Measurements from ENCODE around the gene ITSN1. TPM values are rescaled to one million over a fixed set of nuclear protein-coding genes. Genes with fewer than 3 reads are reported as not detected.

ITSN1 gene
- total RNA-seq, 1 experiment from 2014 or later, result 42.6 TPM

DNA sequence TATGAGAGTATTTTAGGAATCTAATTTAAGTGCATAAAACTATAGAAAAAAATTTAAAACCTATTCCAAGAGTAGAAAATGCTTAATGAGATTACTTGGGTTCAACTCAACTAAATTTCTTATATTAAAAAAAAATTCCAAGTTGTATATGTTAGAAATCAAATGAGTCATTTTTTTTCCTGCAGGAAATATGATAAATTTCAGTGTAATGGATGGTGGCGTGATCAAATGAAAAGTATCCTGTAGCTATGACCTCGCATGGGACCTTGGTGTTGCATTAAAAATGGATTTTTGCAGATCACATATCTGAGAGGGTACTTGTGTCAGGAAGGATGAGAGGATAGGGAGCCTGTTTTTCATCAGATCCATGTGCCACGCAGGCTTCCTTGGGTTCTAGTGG lies 255.4 kb downstream of the ITSN1 start:
- intact Hi-C loops (cut with micrococcal nuclease), result loop anchor here (2.0 kb wide), 1 partner anchor 255 kb away; the partner anchor contains the start of gene ITSN1
- ChIA-PET POLR2A (no interaction called here), CTCF (no interaction called here)
- BruUV-seq (replicated peaks), result no TSS peak
- Mint-ChIP-seq H3K27me3 (ENCODE audit: insufficient read depth, unreplicated experiment) (no peaks in the 10 kb centered on the region), H3K9me3 (ENCODE audit: unreplicated experiment) (no peaks in the 10 kb centered on the region), H3K27ac (ENCODE audit: low read depth, unreplicated experiment) (no peak overlapping the region), H3K4me1 (ENCODE audit: insufficient read depth, unreplicated experiment) (peaks cover 7% of the 10 kb centered on the region), H3K36me3 (ENCODE audit: insufficient read depth, unreplicated experiment) (peaks cover 20% of the 10 kb centered on the region), H3K4me3 (ENCODE audit: unreplicated experiment) (no peak overlapping the region)
- TF ChIP-seq, protein P1, sequence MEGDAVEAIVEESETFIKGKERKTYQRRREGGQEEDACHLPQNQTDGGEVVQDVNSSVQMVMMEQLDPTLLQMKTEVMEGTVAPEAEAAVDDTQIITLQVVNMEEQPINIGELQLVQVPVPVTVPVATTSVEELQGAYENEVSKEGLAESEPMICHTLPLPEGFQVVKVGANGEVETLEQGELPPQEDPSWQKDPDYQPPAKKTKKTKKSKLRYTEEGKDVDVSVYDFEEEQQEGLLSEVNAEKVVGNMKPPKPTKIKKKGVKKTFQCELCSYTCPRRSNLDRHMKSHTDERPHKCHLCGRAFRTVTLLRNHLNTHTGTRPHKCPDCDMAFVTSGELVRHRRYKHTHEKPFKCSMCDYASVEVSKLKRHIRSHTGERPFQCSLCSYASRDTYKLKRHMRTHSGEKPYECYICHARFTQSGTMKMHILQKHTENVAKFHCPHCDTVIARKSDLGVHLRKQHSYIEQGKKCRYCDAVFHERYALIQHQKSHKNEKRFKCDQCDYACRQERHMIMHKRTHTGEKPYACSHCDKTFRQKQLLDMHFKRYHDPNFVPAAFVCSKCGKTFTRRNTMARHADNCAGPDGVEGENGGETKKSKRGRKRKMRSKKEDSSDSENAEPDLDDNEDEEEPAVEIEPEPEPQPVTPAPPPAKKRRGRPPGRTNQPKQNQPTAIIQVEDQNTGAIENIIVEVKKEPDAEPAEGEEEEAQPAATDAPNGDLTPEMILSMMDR (IDR thresholded peaks at IDR 0.05; ENCODE audit: unreplicated experiment), result no peak
- no peak for DNase-seq (ENCODE audit: unreplicated experiment)

DNA sequence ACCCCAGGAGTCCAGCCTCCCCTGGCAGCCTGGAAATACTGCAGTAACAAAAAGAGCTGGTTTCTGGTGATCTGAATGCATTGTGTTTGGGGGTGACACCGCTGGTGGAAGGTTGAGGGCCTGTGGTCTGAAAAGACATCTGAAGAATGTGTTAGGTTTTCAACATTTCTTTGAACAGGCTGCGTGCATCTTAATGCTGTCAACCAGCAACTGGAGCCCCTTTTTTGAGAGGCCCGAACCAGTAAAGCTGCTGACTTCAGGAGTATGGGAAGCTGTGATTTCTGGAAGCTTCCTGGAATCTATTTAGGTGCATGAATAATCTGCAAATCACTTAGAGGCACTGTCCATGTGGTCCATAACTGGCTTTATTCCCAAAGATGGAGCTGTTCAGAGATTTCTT lies 256.3 kb downstream of the ITSN1 start:
- no peak overlapping the region for H3K4me3 Mint-ChIP-seq (ENCODE audit: unreplicated experiment)
- H3K27me3 Mint-ChIP-seq (ENCODE audit: insufficient read depth, unreplicated experiment), result no peaks in the 10 kb centered on the region
- no peaks in the 10 kb centered on the region for H3K9me3 Mint-ChIP-seq (ENCODE audit: unreplicated experiment)
- no peak overlapping the region for H3K27ac Mint-ChIP-seq (ENCODE audit: low read depth, unreplicated experiment)
- H3K36me3 Mint-ChIP-seq (ENCODE audit: insufficient read depth, unreplicated experiment), result peaks cover 29% of the 10 kb centered on the region
- H3K4me1 Mint-ChIP-seq (ENCODE audit: insufficient read depth, unreplicated experiment), result peaks cover 7% of the 10 kb centered on the region
- intact Hi-C loops (cut with micrococcal nuclease), result loop anchor here (2.0 kb wide), 1 partner anchor 256 kb away; the partner anchor contains the start of gene ITSN1
- BruUV-seq (replicated peaks), result no TSS peak
- ChIA-PET POLR2A (interaction anchor here (1.7 kb wide), 1 partner anchor 16 kb away, joined by 10 read pairs; the partner anchor contains the start of gene ATP5PO), CTCF (no interaction called here)
- DNase-seq (ENCODE audit: unreplicated experiment), result no peak
- TF ChIP-seq, protein P1 (IDR thresholded peaks at IDR 0.05; ENCODE audit: unreplicated experiment), result no peak

DNA sequence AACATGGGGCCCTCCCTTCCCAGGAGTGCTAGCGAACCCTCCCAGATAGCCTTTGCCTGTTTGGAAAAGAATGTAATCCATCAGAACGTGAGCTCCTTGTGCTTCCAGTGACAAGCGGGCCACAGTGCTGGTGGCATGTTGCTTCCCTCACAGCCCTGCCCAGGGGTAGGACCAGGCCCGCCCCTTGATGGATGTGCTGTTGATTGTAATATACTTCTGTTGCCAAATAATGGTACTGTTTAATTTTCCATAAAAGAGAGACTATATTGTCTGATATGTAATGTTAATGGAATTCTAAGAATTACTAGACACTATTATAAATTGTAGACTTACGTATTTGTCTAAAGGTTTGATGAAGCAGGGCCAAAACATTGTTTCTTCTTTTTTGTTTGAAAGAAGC lies 256.9 kb downstream of the ITSN1 start:
- CTCF ChIA-PET, result no interaction called here
- H3K27ac Mint-ChIP-seq (ENCODE audit: low read depth, unreplicated experiment), result no peak overlapping the region

DNA sequence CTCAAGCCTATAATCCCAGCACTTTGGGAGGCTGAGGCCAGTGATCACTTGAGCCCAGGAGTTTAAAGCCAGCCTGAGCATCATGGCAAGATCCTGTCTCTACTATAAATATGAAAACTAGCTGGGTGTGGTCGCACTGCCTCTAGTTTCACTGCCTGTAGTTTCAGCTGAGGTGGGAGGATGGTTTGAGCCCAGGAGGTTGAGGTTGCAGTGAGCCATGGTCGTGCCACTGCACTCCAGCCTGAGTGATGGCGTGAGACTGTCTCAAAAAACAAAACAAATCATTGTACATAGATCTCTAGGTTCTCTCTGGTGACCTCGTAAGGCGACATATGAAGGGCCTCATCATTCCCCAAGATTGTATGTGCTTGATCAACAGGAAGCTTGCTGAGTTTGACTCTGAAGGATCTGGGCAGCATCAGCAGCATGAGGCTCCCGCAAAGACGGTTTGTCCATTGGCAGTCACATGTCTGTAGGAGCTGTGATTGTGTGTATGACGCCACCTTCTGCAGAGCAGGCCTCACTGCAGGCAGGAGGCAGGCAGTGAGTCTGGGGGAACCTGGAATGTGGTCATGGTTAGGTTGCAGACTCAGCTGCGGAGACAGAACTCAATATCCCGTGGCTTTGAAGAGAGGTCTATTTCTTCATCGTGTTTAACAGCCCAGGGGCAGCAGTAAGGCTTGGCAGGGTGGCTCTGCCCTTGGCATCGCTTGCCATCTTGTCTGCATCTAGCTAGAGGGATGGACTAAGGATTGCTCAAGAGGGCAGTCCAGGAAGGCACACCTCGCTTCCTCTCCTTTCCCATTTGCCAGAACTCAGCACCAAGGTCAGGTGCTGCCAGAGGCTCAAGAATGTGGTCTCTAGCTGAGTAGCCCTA lies 259.3 kb downstream of the ITSN1 start:
- Mint-ChIP-seq H3K4me3 (ENCODE audit: unreplicated experiment) (no peak overlapping the region), H3K27ac (ENCODE audit: low read depth, unreplicated experiment) (no peak overlapping the region), H3K27me3 (ENCODE audit: insufficient read depth, unreplicated experiment) (no peaks in the 10 kb centered on the region), H3K9me3 (ENCODE audit: unreplicated experiment) (no peaks in the 10 kb centered on the region), H3K36me3 (ENCODE audit: insufficient read depth, unreplicated experiment) (peaks cover 59% of the 10 kb centered on the region), H3K4me1 (ENCODE audit: insufficient read depth, unreplicated experiment) (no peaks in the 10 kb centered on the region)
- CTCF ChIA-PET, result interaction anchor here (1.4 to 3.5 kb wide), 3 partner anchors 9 to 265 kb away, joined by 5 to 21 read pairs (median 6); no protein-coding TSS in a partner anchor
- POLR2A ChIA-PET, result interaction anchor here (0.6 to 2.0 kb wide), 7 partner anchors 14 to 1158 kb away, joined by 3 to 7 read pairs (median 3); partner anchors contain the start of gene ATP5PO
- TF ChIP-seq, protein P1 (IDR thresholded peaks at IDR 0.05; ENCODE audit: unreplicated experiment), result peak; percentile 55
- intact Hi-C loops (cut with micrococcal nuclease), result loop anchor here (2.0 kb wide), 1 partner anchor 297 kb away; no protein-coding TSS in a partner anchor
- peak; percentile 64 for DNase-seq (ENCODE audit: unreplicated experiment)
- no TSS peak for BruUV-seq (replicated peaks)

More for the DNA sequence above, 256.9 kb downstream of the ITSN1 start:
- TF ChIP-seq, protein P1 (IDR thresholded peaks at IDR 0.05; ENCODE audit: unreplicated experiment), result no peak
- POLR2A ChIA-PET, result interaction anchor here (1.7 kb wide), 1 partner anchor 15 kb away, joined by 10 read pairs; the partner anchor contains the start of gene ATP5PO
- peaks cover 7% of the 10 kb centered on the region for H3K4me1 Mint-ChIP-seq (ENCODE audit: insufficient read depth, unreplicated experiment)
- H3K9me3 Mint-ChIP-seq (ENCODE audit: unreplicated experiment), result no peaks in the 10 kb centered on the region
- H3K36me3 Mint-ChIP-seq (ENCODE audit: insufficient read depth, unreplicated experiment), result peaks cover 35% of the 10 kb centered on the region
- H3K27me3 Mint-ChIP-seq (ENCODE audit: insufficient read depth, unreplicated experiment), result no peaks in the 10 kb centered on the region
- no peak overlapping the region for H3K4me3 Mint-ChIP-seq (ENCODE audit: unreplicated experiment)
- no TSS peak for BruUV-seq (replicated peaks)
- intact Hi-C loops (cut with micrococcal nuclease), result loop anchor here (2.0 kb wide), 1 partner anchor 256 kb away; the partner anchor contains the start of gene ITSN1
- DNase-seq (ENCODE audit: unreplicated experiment), result no peak

Measured in MCF 10A (cell line).